Measurements from ENCODE around the gene NUMBL. TPM values are rescaled to one million over a fixed set of nuclear protein-coding genes. Genes with fewer than 3 reads are reported as not detected.

The NUMBL gene
- total RNA-seq, 4 donors from 2014 or later = 38.2 to 143 (median 45.3) TPM

- no peak for ATAC-seq (ENCODE audit: low FRiP score)
- TF ChIP-seq CTCF (IDR thresholded peaks at IDR 0.05) = no peak
- no peak for DNase-seq (ENCODE audit: low spot score)
Observed at GRCh38 chr19:40666803-40667438, 23.5 kb downstream of the NUMBL start.

- ATAC-seq (ENCODE audit: low FRiP score) = peak; percentile 65
- peak; percentile 36 for DNase-seq (ENCODE audit: low spot score)
- no peak for TF ChIP-seq CTCF (IDR thresholded peaks at IDR 0.05)
Observed at GRCh38 chr19:40663695-40664692, 26.5 kb downstream of the NUMBL start.

GRCh38 chr19:40662925-40663694 lies 27.3 kb downstream of the NUMBL start:
- peak; percentile 85 for DNase-seq (ENCODE audit: low spot score)
- ATAC-seq (ENCODE audit: low FRiP score) = peak; percentile 78
- TF ChIP-seq CTCF (IDR thresholded peaks at IDR 0.05) = no peak

GRCh38 chr19:40661616-40662015 lies 28.8 kb downstream of the NUMBL start:
- ATAC-seq (ENCODE audit: low FRiP score) (no peak), DNase-seq (ENCODE audit: low spot score) (no peak)
- no peak for TF ChIP-seq CTCF (IDR thresholded peaks at IDR 0.05)

- DNase-seq (ENCODE audit: low spot score) (no peak), ATAC-seq (ENCODE audit: low FRiP score) (no peak)
- no peak for TF ChIP-seq CTCF (IDR thresholded peaks at IDR 0.05)
Observed at GRCh38 chr19:40659566-40659965, 30.9 kb downstream of the NUMBL start.

GRCh38 chr19:40659116-40659515 lies 31.3 kb downstream of the NUMBL start:
- DNase-seq (ENCODE audit: low spot score) = no peak
- no peak for TF ChIP-seq CTCF (IDR thresholded peaks at IDR 0.05)
- ATAC-seq (ENCODE audit: low FRiP score) = no peak

Measured in omental fat pad (tissue), 4 donors.